H9 (cell line): ENCODE data around the gene CLCN6. TPM values are rescaled to one million over a fixed set of nuclear protein-coding genes. Genes with fewer than 3 reads are reported as not detected.

ENCODE experiments used
- DNase-seq: peaks from one replicate; pipeline ENCODE4 v3.0.0-alpha.2; 2017
- H2AFZ ChIP-seq: one replicate; pipeline ENCODE4 v1.6.1; 2013; ENCODE audit warnings: mild to moderate bottlenecking, low read length, control low read depth, moderate library complexity
- H2AK5ac ChIP-seq: 2 replicates; pipeline ENCODE4 v1.6.1; 2013; ENCODE audit warnings: low read length, control low read depth, mixed read lengths; ENCODE audit not compliant: insufficient read length
- H2BK120ac ChIP-seq: one replicate; pipeline ENCODE4 v1.6.1; 2013; ENCODE audit warnings: low read depth, mild to moderate bottlenecking, low read length, control low read depth, inconsistent platforms; ENCODE audit not compliant: poor library complexity, severe bottlenecking
- H2BK12ac ChIP-seq: 2 replicates; pipeline ENCODE4 v1.6.1; 2013; ENCODE audit warnings: low read length, control low read depth, mixed read lengths, low read depth; ENCODE audit not compliant: insufficient read length
- H2BK15ac ChIP-seq: 2 replicates; pipeline ENCODE4 v1.6.1; 2013; ENCODE audit warnings: low read depth, low read length, control low read depth
- H2BK20ac ChIP-seq: one replicate; pipeline ENCODE4 v1.6.1; 2013; ENCODE audit warnings: low read depth, mild to moderate bottlenecking, low read length, control low read depth, inconsistent platforms; ENCODE audit not compliant: poor library complexity, severe bottlenecking
- H2BK5ac ChIP-seq: 2 replicates; pipeline ENCODE4 v1.6.1; 2013; ENCODE audit warnings: low read length, control low read depth, mixed read lengths; ENCODE audit not compliant: insufficient read length
- H3K14ac ChIP-seq: 2 replicates; pipeline ENCODE4 v1.6.1; 2013; ENCODE audit warnings: low read length, control low read depth; ENCODE audit not compliant: insufficient read depth
- H3K18ac ChIP-seq: 2 replicates; pipeline ENCODE4 v1.6.1; 2013; ENCODE audit warnings: low read depth, mild to moderate bottlenecking, mixed read lengths, low read length, control low read depth; ENCODE audit not compliant: insufficient read length
- H3K23ac ChIP-seq: 2 replicates; pipeline ENCODE4 v1.6.1; 2013; ENCODE audit warnings: low read length, control low read depth, mixed read lengths, low read depth; ENCODE audit not compliant: insufficient read length
- H3K23me2 ChIP-seq: 2 replicates; pipeline ENCODE4 v1.6.1; 2013; ENCODE audit warnings: low read depth, mild to moderate bottlenecking, mixed read lengths, low read length, control low read depth; ENCODE audit not compliant: insufficient read length, poor library complexity, severe bottlenecking
- H3K27ac ChIP-seq: 2 replicates; pipeline ENCODE4 v1.5.1; 2013; ENCODE audit warnings: low read length, control low read depth, mixed read lengths, low read depth; ENCODE audit not compliant: insufficient read length
- H3K27me3 ChIP-seq: 2 replicates; pipeline ENCODE4 v1.6.1; 2013; ENCODE audit warnings: low read length, control low read depth, inconsistent platforms; ENCODE audit not compliant: insufficient read depth
- H3K4ac ChIP-seq: 2 replicates; pipeline ENCODE4 v1.6.1; 2013; ENCODE audit warnings: low read depth, mild to moderate bottlenecking, control low read depth, inconsistent platforms, low read length, moderate library complexity
- H3K4me1 ChIP-seq: 2 replicates; pipeline ENCODE4 v1.6.1; 2013; ENCODE audit warnings: low read length, control low read depth, inconsistent platforms; ENCODE audit not compliant: insufficient read depth
- H3K4me2 ChIP-seq: 2 replicates; pipeline ENCODE4 v1.6.1; 2013; ENCODE audit warnings: low read length, control low read depth, mixed read lengths; ENCODE audit not compliant: insufficient read length, insufficient read depth
- H3K56ac ChIP-seq: 2 replicates; pipeline ENCODE4 v1.6.1; 2013; ENCODE audit warnings: low read depth, mild to moderate bottlenecking, mixed read lengths, low read length, control low read depth; ENCODE audit not compliant: insufficient read length
- H3K79me1 ChIP-seq: 2 replicates; pipeline ENCODE4 v1.6.1; 2013; ENCODE audit warnings: low read depth, mild to moderate bottlenecking, moderate library complexity, low read length, control low read depth, inconsistent platforms; ENCODE audit not compliant: insufficient read depth, poor library complexity, severe bottlenecking
- H3K79me2 ChIP-seq: 2 replicates; pipeline ENCODE4 v1.6.1; 2013; ENCODE audit warnings: low read length, control low read depth, inconsistent platforms; ENCODE audit not compliant: insufficient read depth
- H3K9ac ChIP-seq: 2 replicates; pipeline ENCODE4 v1.6.1; 2013; ENCODE audit warnings: low read length, control low read depth, mixed read lengths; ENCODE audit not compliant: insufficient read length; ENCODE audit errors: extremely low read depth
- H3K9me3 ChIP-seq: one replicate; pipeline ENCODE4 v1.6.1; 2013; ENCODE audit warnings: low read depth, low read length, inconsistent platforms; ENCODE audit not compliant: control insufficient read depth
- H3T11ph ChIP-seq: one replicate; pipeline ENCODE4 v1.6.1; 2013; ENCODE audit warnings: mild to moderate bottlenecking, low read length, control low read depth, inconsistent platforms
- H4K20me1 ChIP-seq: one replicate; pipeline ENCODE4 v1.6.1; 2013; ENCODE audit not compliant: control insufficient read depth, insufficient read length, insufficient read depth
- H4K5ac ChIP-seq: 2 replicates; pipeline ENCODE4 v1.6.1; 2013; ENCODE audit warnings: low read depth, mild to moderate bottlenecking, mixed read lengths, low read length, control low read depth; ENCODE audit not compliant: insufficient read length
- H4K8ac ChIP-seq: replicated peaks from 2 replicates; pipeline ENCODE4 v1.6.1; 2013; ENCODE audit warnings: low read length, control low read depth, mixed read lengths, low read depth; ENCODE audit not compliant: insufficient read length
- H4K91ac ChIP-seq: 2 replicates; pipeline ENCODE4 v1.6.1; 2013; ENCODE audit warnings: low read depth, mild to moderate bottlenecking, moderate library complexity, mixed read lengths, low read length, control low read depth; ENCODE audit not compliant: insufficient read length
- H3K27ac Mint-ChIP-seq, 3 experiments: 2 replicates in 2 of 3; 3 replicates in 1 of 3; pipeline ENCODE4 v1.8.0; 2020 to 2021; ENCODE audit warnings: mixed read lengths in 3 of 3, mild to moderate bottlenecking in 1 of 3, moderate library complexity in 1 of 3
- H3K27me3 Mint-ChIP-seq: 2 replicates; pipeline ENCODE4 v1.8.0; 2021; ENCODE audit warnings: low read depth, mild to moderate bottlenecking, moderate library complexity, mixed read lengths
- H3K36me3 Mint-ChIP-seq, 3 experiments: 2 replicates in 2 of 3; 3 replicates in 1 of 3; pipeline ENCODE4 v1.8.0; 2020 to 2021; ENCODE audit warnings: low read depth in 3 of 3, mixed read lengths in 3 of 3; ENCODE audit not compliant: insufficient read depth in 1 of 3
- H3K4me1 Mint-ChIP-seq, 2 experiments: 2 replicates each; pipeline ENCODE4 v1.8.0; 2020; ENCODE audit warnings: mixed read lengths in 2 of 2
- H3K4me3 Mint-ChIP-seq, 2 experiments: 2 replicates in 1 of 2; 3 replicates in 1 of 2; pipeline ENCODE4 v1.8.0; 2020 to 2021; ENCODE audit warnings: mild to moderate bottlenecking in 2 of 2, mixed read lengths in 2 of 2, moderate library complexity in 1 of 2
- H3K9me3 Mint-ChIP-seq, 2 experiments: 2 replicates in 1 of 2; 3 replicates in 1 of 2; pipeline ENCODE4 v1.8.0; 2020; ENCODE audit warnings: mild to moderate bottlenecking in 2 of 2, mixed read lengths in 2 of 2, moderate library complexity in 1 of 2
- CTCF ChIP-seq: fragments of 200-600 bp; sonication (generic); conservative IDR thresholded peaks from 3 replicates; pipeline ENCODE4 v1.8.0; 2021; ENCODE audit warnings: antibody characterized with exemption, mild to moderate bottlenecking
- WGBS: extraction: QIAGEN DNeasy Blood & Tissue Kit; methylation state at CpG from one replicate; pipeline ENCODE4 v1.1.7; 2013; ENCODE audit warnings: missing lambda C conversion rate, low lambda C conversion rate, mixed read lengths; ENCODE audit not compliant: insufficient read length; ENCODE audit errors: extremely low coverage; 5-methylcytosine and 5-hydroxymethylcytosine counted together
- total RNA-seq: library from RNA; stranded (reverse); gene quantifications from 2 replicates; pipeline ENCODE4 v1.2.1, GENCODE V29; 2021

CLCN6 gene
- total RNA-seq, 1 experiment from 2014 or later, result 20.5 TPM

GRCh38 chr1:11850156-11850555, 44.2 kb downstream of the CLCN6 start:
- H3K4me2 ChIP-seq, result no peak overlapping the region
- peaks cover 16% of the 10 kb centered on the region for H3K27me3 Mint-ChIP-seq
- H3T11ph ChIP-seq, result no peak overlapping the region
- no peak overlapping the region for H2BK5ac ChIP-seq
- no peak overlapping the region for H3K23ac ChIP-seq
- no peaks in the 10 kb centered on the region; a peak in 1 of 5 replicates for H3K9me3 Mint-ChIP-seq
- no peaks in the 10 kb centered on the region for H3K23me2 ChIP-seq
- no peak for TF ChIP-seq CTCF
- H2BK15ac ChIP-seq, result no peak overlapping the region
- no peak overlapping the region for H2BK120ac ChIP-seq
- H3K4me1 ChIP-seq, result no peaks in the 10 kb centered on the region
- H3K27ac ChIP-seq, result no peak overlapping the region
- H2BK20ac ChIP-seq, result no peak overlapping the region
- DNase-seq, result no peak
- no peak overlapping the region for H3K14ac ChIP-seq
- no peaks in the 10 kb centered on the region for H3K79me1 ChIP-seq
- H4K91ac ChIP-seq, result no peak overlapping the region
- no peak overlapping the region for H4K5ac ChIP-seq
- H2AFZ ChIP-seq, result no peak overlapping the region
- peaks cover 5 to 15% (median 9%) of the 10 kb centered on the region in 3 experiments; a peak in 4 of 7 replicates for H3K36me3 Mint-ChIP-seq
- H3K18ac ChIP-seq, result no peak overlapping the region
- no peaks in the 10 kb centered on the region for H3K79me2 ChIP-seq
- H3K56ac ChIP-seq, result no peak overlapping the region
- H2BK12ac ChIP-seq, result no peak overlapping the region
- no peak overlapping the region for H3K27ac Mint-ChIP-seq
- H3K4ac ChIP-seq, result no peak overlapping the region
- no peaks in the 10 kb centered on the region for H3K9me3 ChIP-seq
- no peaks in the 10 kb centered on the region for H3K4me1 Mint-ChIP-seq
- no peak overlapping the region for H2AK5ac ChIP-seq
- H3K9ac ChIP-seq, result no peak overlapping the region
- no CpG with 5 or more reads among the region's 11 CpGs for WGBS
- no peak overlapping the region for H3K4me3 Mint-ChIP-seq
- H3K27me3 ChIP-seq, result no peaks in the 10 kb centered on the region
- H4K20me1 ChIP-seq, result no peaks in the 10 kb centered on the region
- H4K8ac ChIP-seq, result no peak overlapping the region
